Endodermal cell (in vitro differentiated cells): Measurements from ENCODE around the gene SHISAL2B. TPM values are rescaled to one million over a fixed set of nuclear protein-coding genes. Genes with fewer than 3 reads are reported as not detected.

Source experiments
- DNase-seq: peaks from one replicate; pipeline ENCODE4 v3.0.0-alpha.2; 2017
- H3K27ac ChIP-seq: 2 replicates; pipeline ENCODE4 v1.5.1; 2013; ENCODE audit warnings: mild to moderate bottlenecking, low read depth, low read length, moderate library complexity
- H3K27me3 ChIP-seq: 2 replicates; pipeline ENCODE4 v1.6.1; 2013; ENCODE audit warnings: mild to moderate bottlenecking, low read length, moderate library complexity; ENCODE audit not compliant: insufficient read depth, control insufficient read depth, poor library complexity, severe bottlenecking
- H3K36me3 ChIP-seq: 2 replicates; pipeline ENCODE4 v1.7.0; 2013; ENCODE audit warnings: mild to moderate bottlenecking, low read length, moderate library complexity; ENCODE audit not compliant: control insufficient read depth, insufficient read depth
- H3K4me1 ChIP-seq: one replicate; pipeline ENCODE4 v1.7.0; 2013; ENCODE audit warnings: low read length; ENCODE audit not compliant: control insufficient read depth, insufficient read depth
- H3K4me3 ChIP-seq: 2 replicates; pipeline ENCODE4 v1.5.1; 2013; ENCODE audit warnings: mild to moderate bottlenecking, low read length, moderate library complexity
- H3K9ac ChIP-seq: 2 replicates; pipeline ENCODE4 v1.6.1; 2013; ENCODE audit warnings: mild to moderate bottlenecking, low read length, moderate library complexity; ENCODE audit not compliant: poor library complexity, severe bottlenecking; ENCODE audit errors: extremely low read depth
- H3K9me3 ChIP-seq: 2 replicates; pipeline ENCODE4 v1.6.1; 2013; ENCODE audit warnings: mild to moderate bottlenecking, low read length, moderate library complexity; ENCODE audit not compliant: control insufficient read depth
- H3K27ac Mint-ChIP-seq: 2 replicates; pipeline ENCODE4 v1.8.0; 2020; ENCODE audit warnings: mixed read lengths
- H3K27me3 Mint-ChIP-seq: 2 replicates; pipeline ENCODE4 v1.8.0; 2021; ENCODE audit warnings: mild to moderate bottlenecking, mixed read lengths; ENCODE audit not compliant: insufficient read depth
- H3K36me3 Mint-ChIP-seq: 2 replicates; pipeline ENCODE4 v1.8.0; 2020; ENCODE audit warnings: low read depth, mixed read lengths
- H3K4me1 Mint-ChIP-seq: 2 replicates; pipeline ENCODE4 v1.8.0; 2020; ENCODE audit warnings: mixed read lengths
- H3K4me3 Mint-ChIP-seq: 2 replicates; pipeline ENCODE4 v1.8.0; 2020; ENCODE audit warnings: mild to moderate bottlenecking, moderate library complexity, mixed read lengths
- H3K9me3 Mint-ChIP-seq: 2 replicates; pipeline ENCODE4 v1.8.0; 2020; ENCODE audit warnings: mild to moderate bottlenecking, mixed read lengths
- CTCF ChIP-seq: fragments of 200-600 bp; sonication (generic); conservative IDR thresholded peaks from 2 replicates; pipeline ENCODE4 v1.5.0; 2021; ENCODE audit warnings: antibody characterized with exemption, mild to moderate bottlenecking
- WGBS, 2 experiments: methylation state at CpG; one replicate each; pipeline versions ENCODE4 v1.1.5 to v1.1.7; 2013; ENCODE audit warnings: missing lambda C conversion rate in 2 of 2, mixed read lengths in 1 of 2; ENCODE audit not compliant: insufficient coverage in 1 of 2, insufficient read length in 1 of 2; 5-methylcytosine and 5-hydroxymethylcytosine counted together
- total RNA-seq, 2 donors: library from RNA; stranded (reverse); fragmentation: NEBNext Ultra II Directional in 1 of 2; extraction: Animal tissue kit (Norgen Biotek cat#: 25700) in 1 of 2; gene quantifications; 2 replicates in 1 of 2; 3 replicates in 1 of 2; pipeline ENCODE4 v1.2.1, GENCODE V29; 2021

The SHISAL2B gene
- total RNA-seq, 2 donors from 2014 or later, result 112 to 143 TPM

GRCh38 chr5:64688965-64689364 lies 1.3 kb upstream of the SHISAL2B start:
- H3K4me3 ChIP-seq, result peak overlapping the region; percentile 95
- Mint-ChIP-seq H3K9me3 (peaks cover 8% of the 10 kb centered on the region), H3K4me3 (peak overlapping the region; percentile 91), H3K27ac (peak overlapping the region; percentile 95), H3K36me3 (peaks cover 25% of the 10 kb centered on the region), H3K27me3 (no peaks in the 10 kb centered on the region), H3K4me1 (peaks cover 62% of the 10 kb centered on the region)
- peaks cover 11% of the 10 kb centered on the region for H3K9me3 ChIP-seq
- DNase-seq, result no peak
- TF ChIP-seq CTCF, result no peak
- WGBS, 2 experiments, result 31 to 73% methylated on average over 1 to 2 of the region's 3 CpGs
- H3K4me1 ChIP-seq, result peaks cover 4% of the 10 kb centered on the region
- H3K27me3 ChIP-seq, result no peaks in the 10 kb centered on the region
- H3K36me3 ChIP-seq, result peaks cover 8% of the 10 kb centered on the region
- no peak overlapping the region for H3K9ac ChIP-seq
- H3K27ac ChIP-seq, result no peak overlapping the region

- WGBS, 2 experiments, result 2 to 3% methylated on average over 8 to 9 of the region's 9 CpGs
- TF ChIP-seq CTCF, result no peak
- H3K4me1 ChIP-seq, result peaks cover 4% of the 10 kb centered on the region
- peak; percentile 88 for DNase-seq
- peak overlapping the region; percentile 95 for H3K4me3 ChIP-seq
- H3K27ac Mint-ChIP-seq, result peak overlapping the region; percentile 95
- H3K27me3 Mint-ChIP-seq, result no peaks in the 10 kb centered on the region
- H3K4me1 Mint-ChIP-seq, result peaks cover 54% of the 10 kb centered on the region
- H3K27me3 ChIP-seq, result no peaks in the 10 kb centered on the region
- H3K36me3 Mint-ChIP-seq, result peaks cover 36% of the 10 kb centered on the region
- peak overlapping the region; percentile 84 for H3K9ac ChIP-seq
- H3K4me3 Mint-ChIP-seq, result peak overlapping the region; percentile 91
- no peak overlapping the region for H3K27ac ChIP-seq
- H3K9me3 Mint-ChIP-seq, result peaks cover 17% of the 10 kb centered on the region
- H3K36me3 ChIP-seq, result peaks cover 19% of the 10 kb centered on the region
- peaks cover 22% of the 10 kb centered on the region for H3K9me3 ChIP-seq
These were observed 243 bp upstream of the SHISAL2B start for GRCh38 chr5:64690104-64690416.

- TF ChIP-seq CTCF, result no peak
- peaks cover 31% of the 10 kb centered on the region for H3K36me3 ChIP-seq
- Mint-ChIP-seq H3K9me3 (peaks cover 29% of the 10 kb centered on the region), H3K4me1 (peaks cover 47% of the 10 kb centered on the region), H3K36me3 (peaks cover 48% of the 10 kb centered on the region), H3K27ac (peak overlapping the region; percentile 81), H3K27me3 (no peaks in the 10 kb centered on the region), H3K4me3 (peak overlapping the region; percentile 91)
- WGBS, 2 experiments, result 13% methylated on average over 2 of the region's 3 CpGs; no CpG with 5 or more reads in 1 of the 2 experiments
- H3K27me3 ChIP-seq, result no peaks in the 10 kb centered on the region
- peak overlapping the region; percentile 84 for H3K9ac ChIP-seq
- peak overlapping the region; percentile 95 for H3K4me3 ChIP-seq
- no peak overlapping the region for H3K27ac ChIP-seq
- H3K4me1 ChIP-seq, result no peaks in the 10 kb centered on the region
- peak; percentile 55 for DNase-seq
- peaks cover 34% of the 10 kb centered on the region for H3K9me3 ChIP-seq
These were observed 988 bp downstream of the SHISAL2B start for GRCh38 chr5:64691291-64691690.
